Measurements from ENCODE around the gene LRRC55.

LRRC55 gene

DNA sequence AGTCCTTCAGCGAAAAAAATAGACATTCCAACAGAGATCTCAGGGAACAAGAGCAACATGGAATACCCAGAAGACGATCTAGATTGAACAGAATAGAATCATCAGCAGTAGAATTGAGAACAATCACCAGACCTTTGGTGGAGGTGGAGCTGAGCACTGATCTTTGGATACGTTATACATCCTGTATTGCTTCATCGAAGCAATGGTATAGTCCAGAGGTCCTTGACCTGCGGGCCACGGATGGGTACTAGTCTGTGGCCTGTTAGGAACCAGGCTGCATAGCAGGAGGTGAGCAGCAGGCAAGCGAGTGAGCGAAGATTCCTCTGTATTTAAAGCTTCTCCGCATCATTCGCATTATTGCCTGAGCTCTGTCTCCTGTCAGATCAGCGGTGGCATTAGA lies 17.6 kb downstream of the LRRC55 start:
- H3K4me1 Mint-ChIP-seq = peaks cover 53% of the 10 kb centered on the region
- TF ChIP-seq, protein P1, sequence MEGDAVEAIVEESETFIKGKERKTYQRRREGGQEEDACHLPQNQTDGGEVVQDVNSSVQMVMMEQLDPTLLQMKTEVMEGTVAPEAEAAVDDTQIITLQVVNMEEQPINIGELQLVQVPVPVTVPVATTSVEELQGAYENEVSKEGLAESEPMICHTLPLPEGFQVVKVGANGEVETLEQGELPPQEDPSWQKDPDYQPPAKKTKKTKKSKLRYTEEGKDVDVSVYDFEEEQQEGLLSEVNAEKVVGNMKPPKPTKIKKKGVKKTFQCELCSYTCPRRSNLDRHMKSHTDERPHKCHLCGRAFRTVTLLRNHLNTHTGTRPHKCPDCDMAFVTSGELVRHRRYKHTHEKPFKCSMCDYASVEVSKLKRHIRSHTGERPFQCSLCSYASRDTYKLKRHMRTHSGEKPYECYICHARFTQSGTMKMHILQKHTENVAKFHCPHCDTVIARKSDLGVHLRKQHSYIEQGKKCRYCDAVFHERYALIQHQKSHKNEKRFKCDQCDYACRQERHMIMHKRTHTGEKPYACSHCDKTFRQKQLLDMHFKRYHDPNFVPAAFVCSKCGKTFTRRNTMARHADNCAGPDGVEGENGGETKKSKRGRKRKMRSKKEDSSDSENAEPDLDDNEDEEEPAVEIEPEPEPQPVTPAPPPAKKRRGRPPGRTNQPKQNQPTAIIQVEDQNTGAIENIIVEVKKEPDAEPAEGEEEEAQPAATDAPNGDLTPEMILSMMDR (IDR thresholded peaks at IDR 0.05; ENCODE audit: unreplicated experiment in 3 of 3) = no peak
- H3K36me3 Mint-ChIP-seq (ENCODE audit: low read depth) = no peaks in the 10 kb centered on the region
- H3K4me3 Mint-ChIP-seq = no peak overlapping the region
- H3K9me3 Mint-ChIP-seq = no peaks in the 10 kb centered on the region
- peaks cover 9% of the 10 kb centered on the region for H3K27me3 Mint-ChIP-seq (ENCODE audit: low read depth)
- peak overlapping the region in 2 of 3 experiments; percentile 8 to 21 for H3K27ac Mint-ChIP-seq

DNA sequence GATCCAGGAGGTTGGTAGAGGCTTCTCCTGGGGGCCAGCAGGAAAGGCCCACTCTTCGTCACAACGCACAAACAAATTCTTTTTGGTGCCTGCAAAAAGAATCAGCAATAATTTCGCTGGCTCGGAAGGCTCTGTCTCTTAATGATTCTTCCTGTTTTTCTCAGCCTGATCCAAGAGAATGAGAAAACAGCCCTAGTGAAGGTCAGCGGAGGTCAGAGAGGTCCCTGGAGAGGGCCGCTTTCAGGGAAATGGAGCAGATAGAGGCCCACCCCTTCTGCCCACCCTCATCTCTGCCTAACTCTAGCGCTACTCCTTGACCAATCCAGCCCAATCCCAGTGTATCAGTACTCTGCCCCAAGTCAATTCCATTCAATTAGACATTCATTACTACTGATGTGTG lies 19.2 kb downstream of the LRRC55 start:
- peaks cover 17% of the 10 kb centered on the region for H3K27me3 Mint-ChIP-seq (ENCODE audit: low read depth)
- TF ChIP-seq, protein P1 (IDR thresholded peaks at IDR 0.05; ENCODE audit: unreplicated experiment in 3 of 3) = no peak
- H3K4me1 Mint-ChIP-seq = peaks cover 65% of the 10 kb centered on the region
- H3K9me3 Mint-ChIP-seq = no peaks in the 10 kb centered on the region
- H3K27ac Mint-ChIP-seq = peak overlapping the region in 1 of 3 experiments; percentile 36
- H3K36me3 Mint-ChIP-seq (ENCODE audit: low read depth) = no peaks in the 10 kb centered on the region
- no peak overlapping the region for H3K4me3 Mint-ChIP-seq

DNA sequence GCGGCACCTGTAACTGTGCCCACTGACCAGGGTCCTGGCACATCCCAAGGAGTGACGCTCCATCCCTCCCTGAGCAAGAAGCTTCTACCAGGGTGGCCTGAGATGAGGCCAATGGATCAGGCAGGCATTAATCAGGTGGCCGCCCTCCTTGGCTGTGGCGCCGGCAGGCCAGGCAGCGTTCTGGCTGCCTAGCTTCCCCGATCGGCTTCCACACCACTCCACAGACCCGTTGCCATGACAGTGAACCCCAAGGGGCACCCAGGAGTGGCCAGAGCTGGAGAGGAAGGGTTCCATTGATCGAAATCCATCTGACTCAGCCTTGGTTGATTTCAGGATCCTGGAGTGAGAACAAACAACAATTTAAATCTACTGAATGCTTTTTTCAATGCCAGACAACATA lies 20.5 kb downstream of the LRRC55 start:
- Mint-ChIP-seq H3K36me3 (ENCODE audit: low read depth) (no peaks in the 10 kb centered on the region), H3K9me3 (no peaks in the 10 kb centered on the region), H3K27me3 (ENCODE audit: low read depth) (peaks cover 17% of the 10 kb centered on the region), H3K4me3 (no peak overlapping the region), H3K27ac (no peak overlapping the region), H3K4me1 (peaks cover 53% of the 10 kb centered on the region)
- TF ChIP-seq, protein P1 (IDR thresholded peaks at IDR 0.05; ENCODE audit: unreplicated experiment in 3 of 3) = no peak

DNA sequence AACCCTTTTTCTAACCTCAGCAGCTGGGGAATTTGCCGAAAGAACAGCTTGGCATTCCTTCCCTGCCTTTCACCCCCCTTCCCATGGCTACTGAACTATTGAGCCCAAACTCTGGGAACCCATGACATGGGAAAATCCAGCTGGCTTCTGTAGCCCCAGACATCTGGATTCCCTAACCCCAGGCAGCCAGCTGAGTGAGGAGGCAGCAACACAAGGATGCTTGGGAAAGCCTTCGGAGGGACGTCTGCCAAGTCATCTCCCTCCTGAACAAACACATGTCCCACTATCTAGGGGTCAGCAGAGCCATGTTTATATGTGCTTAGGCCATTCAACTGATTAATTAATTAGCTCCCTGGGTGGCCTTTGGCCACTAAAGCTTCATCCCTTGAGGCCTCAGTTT lies 21.6 kb downstream of the LRRC55 start:
- peaks cover 53% of the 10 kb centered on the region for H3K4me1 Mint-ChIP-seq
- peaks cover 17% of the 10 kb centered on the region for H3K27me3 Mint-ChIP-seq (ENCODE audit: low read depth)
- TF ChIP-seq, protein P1 (IDR thresholded peaks at IDR 0.05; ENCODE audit: unreplicated experiment in 3 of 3) = no peak
- no peak overlapping the region for H3K4me3 Mint-ChIP-seq
- peak overlapping the region; percentile 26 to 76 (median 42) for H3K27ac Mint-ChIP-seq
- H3K9me3 Mint-ChIP-seq = no peaks in the 10 kb centered on the region
- H3K36me3 Mint-ChIP-seq (ENCODE audit: low read depth) = no peaks in the 10 kb centered on the region

DNA sequence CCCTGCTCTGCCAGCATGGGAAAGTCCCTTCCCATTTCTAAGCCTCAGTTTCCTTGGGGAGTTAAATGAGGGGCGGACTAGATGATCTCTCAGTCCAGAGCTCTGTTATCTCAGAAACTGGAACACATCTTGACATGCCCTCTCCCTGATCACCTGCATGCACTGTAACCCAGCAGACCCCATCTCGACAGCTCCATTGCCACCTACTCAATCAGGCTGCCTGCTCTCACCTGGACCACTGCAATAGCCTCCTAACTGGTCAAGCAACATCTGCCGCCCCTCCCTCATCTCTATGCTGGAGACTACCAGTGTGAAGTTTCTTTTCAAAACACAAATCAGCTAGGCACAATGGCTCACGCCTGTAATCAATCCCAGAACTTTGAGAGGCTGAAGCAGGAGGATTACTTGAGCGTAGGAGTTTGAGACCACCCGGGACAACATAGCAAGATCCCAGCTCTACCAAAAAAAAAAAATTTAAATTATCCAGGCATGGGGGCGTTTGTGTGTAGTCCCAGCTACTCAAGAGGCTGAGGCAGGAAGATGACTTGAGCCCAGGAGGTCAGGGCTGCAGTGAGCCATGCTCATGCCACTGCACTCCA lies 22.2 kb downstream of the LRRC55 start:
- Mint-ChIP-seq H3K4me3 (no peak overlapping the region), H3K36me3 (ENCODE audit: low read depth) (no peaks in the 10 kb centered on the region), H3K27me3 (ENCODE audit: low read depth) (peaks cover 17% of the 10 kb centered on the region), H3K9me3 (no peaks in the 10 kb centered on the region), H3K4me1 (peaks cover 51% of the 10 kb centered on the region), H3K27ac (peak overlapping the region in 2 of 3 experiments; percentile 26 to 60)
- TF ChIP-seq, protein P1 (IDR thresholded peaks at IDR 0.05; ENCODE audit: unreplicated experiment in 3 of 3) = no peak

DNA sequence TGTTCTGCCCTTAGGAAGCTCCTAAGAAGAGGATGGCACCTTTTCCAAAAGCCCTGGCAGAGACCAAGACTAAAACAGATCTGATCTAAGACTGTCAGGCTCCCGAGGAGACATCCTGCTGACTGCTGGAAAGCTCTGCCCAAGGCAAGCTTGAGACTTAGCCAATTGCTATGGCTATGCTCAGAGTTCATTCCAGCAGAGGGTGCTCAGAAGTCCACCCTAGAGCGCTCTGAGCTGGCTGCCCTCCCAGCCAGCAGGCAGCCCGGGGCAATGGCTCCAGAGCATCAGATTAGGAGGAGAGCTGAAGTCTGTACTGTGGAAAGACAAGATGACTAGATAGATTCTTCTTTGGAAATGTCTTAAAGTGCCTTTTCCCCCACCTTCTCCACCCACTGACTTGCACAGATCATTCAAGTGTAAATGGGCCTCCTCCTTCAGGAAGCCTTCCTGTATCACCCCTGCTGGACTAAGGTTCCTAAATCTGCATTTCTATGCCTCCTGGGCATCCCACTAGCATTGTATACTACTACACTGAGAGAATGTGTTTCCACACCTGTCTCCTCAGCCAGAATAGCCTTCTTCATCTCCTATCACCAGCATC lies 23.4 kb downstream of the LRRC55 start:
- Mint-ChIP-seq H3K27ac (peak overlapping the region in 2 of 3 experiments; percentile 26 to 48), H3K9me3 (no peaks in the 10 kb centered on the region), H3K36me3 (ENCODE audit: low read depth) (no peaks in the 10 kb centered on the region), H3K4me1 (peaks cover 43% of the 10 kb centered on the region), H3K4me3 (no peak overlapping the region), H3K27me3 (ENCODE audit: low read depth) (peaks cover 17% of the 10 kb centered on the region)
- TF ChIP-seq, protein P1 (IDR thresholded peaks at IDR 0.05; ENCODE audit: unreplicated experiment in 3 of 3) = no peak

Data from nephron (organoid).